Breast epithelium (tissue), 3 donors: ENCODE data around the gene SYNE2.

Source experiments
- POLR2A ChIP-seq: fragments of 450-650 bp; IDR thresholded peaks from one replicate; pipeline ENCODE4 v1.6.1; 2016; ENCODE audit warnings: antibody characterized with exemption, mild to moderate bottlenecking, moderate library complexity
- POLR2AphosphoS5 ChIP-seq, 3 donors: sonication (generic); formaldehyde crosslinking; IDR thresholded peaks; one replicate each; pipeline ENCODE4 v1.6.1; 2017; ENCODE audit warnings: antibody characterized with exemption in 3 of 3
- TF ChIP-seq, protein P1 (sequence below), 3 donors: fragments of 450-650 bp; IDR thresholded peaks; one replicate each; pipeline ENCODE4 v1.5.1; 2016 to 2017; ENCODE audit warnings: antibody characterized with exemption in 3 of 3, mild to moderate bottlenecking in 3 of 3, moderate library complexity in 3 of 3

DNA sequence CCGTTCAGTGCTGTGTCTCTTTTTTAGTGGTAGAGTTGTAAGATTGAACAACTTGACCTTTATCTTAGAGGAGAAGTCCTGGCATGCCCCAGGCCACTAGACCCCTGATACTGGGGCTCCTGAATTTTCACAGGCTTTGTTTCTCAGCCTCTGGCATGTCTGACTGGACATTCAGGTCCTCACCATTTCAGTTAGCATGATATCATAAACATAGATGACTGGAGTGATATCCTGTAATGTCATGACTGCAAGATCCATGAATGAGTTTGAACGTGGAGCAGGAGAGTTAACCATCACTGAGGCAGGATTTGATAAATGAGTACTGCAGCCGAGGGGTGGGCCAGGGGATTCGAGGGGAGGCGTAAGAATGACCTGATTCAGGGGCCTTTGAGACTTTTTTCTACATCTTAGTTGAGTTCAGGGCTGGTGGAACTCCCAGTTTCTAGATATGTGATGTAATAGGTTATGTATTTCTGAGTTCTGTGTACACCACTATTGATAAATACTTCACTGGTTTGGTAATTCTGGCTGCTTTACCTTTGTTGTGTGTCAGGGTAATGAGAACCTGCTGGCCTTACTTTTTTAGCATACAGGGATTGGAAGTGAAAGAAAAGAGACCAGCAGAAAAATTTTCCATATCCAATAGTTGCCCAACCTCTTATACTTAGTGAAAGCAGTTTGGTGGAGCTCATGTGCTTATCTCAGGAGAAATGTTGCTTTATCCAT is 217.0 kb downstream of the SYNE2 start:
- TF ChIP-seq, protein P1, sequence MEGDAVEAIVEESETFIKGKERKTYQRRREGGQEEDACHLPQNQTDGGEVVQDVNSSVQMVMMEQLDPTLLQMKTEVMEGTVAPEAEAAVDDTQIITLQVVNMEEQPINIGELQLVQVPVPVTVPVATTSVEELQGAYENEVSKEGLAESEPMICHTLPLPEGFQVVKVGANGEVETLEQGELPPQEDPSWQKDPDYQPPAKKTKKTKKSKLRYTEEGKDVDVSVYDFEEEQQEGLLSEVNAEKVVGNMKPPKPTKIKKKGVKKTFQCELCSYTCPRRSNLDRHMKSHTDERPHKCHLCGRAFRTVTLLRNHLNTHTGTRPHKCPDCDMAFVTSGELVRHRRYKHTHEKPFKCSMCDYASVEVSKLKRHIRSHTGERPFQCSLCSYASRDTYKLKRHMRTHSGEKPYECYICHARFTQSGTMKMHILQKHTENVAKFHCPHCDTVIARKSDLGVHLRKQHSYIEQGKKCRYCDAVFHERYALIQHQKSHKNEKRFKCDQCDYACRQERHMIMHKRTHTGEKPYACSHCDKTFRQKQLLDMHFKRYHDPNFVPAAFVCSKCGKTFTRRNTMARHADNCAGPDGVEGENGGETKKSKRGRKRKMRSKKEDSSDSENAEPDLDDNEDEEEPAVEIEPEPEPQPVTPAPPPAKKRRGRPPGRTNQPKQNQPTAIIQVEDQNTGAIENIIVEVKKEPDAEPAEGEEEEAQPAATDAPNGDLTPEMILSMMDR (IDR thresholded peaks at IDR 0.05): no peak
- TF ChIP-seq POLR2A (no peak), POLR2AphosphoS5 (IDR thresholded peaks at IDR 0.05) (no peak)
